Hippocampal formation (tissue), 2 donors: ENCODE measurements around the gene CD247.

Source experiments
- DNase-seq, 2 donors: peaks; one replicate each; lab custom pipeline; 2025; lab: John Stamatoyannopoulos, UW

The CD247 gene

DNA sequence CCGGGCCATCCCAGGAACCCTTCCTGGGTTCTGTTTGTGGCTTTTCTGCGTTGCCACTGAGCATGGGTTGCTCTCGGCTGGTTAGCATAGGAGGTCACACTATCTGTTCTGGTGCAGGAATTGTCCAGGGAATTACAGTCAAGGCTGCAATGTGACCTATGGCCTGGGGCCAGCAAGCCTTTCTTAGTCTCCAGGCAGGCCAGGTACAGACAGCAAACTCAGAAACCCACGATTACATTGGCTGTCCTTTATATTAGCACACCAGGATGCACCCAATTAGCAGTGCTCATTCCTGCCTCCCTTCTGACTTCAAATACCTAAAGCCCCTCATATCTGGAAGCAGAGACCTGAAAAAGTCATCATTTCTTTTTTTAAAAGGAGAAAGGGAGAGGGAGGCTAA lies 55.2 kb downstream of the CD247 start:
- no peak for DNase-seq

DNA sequence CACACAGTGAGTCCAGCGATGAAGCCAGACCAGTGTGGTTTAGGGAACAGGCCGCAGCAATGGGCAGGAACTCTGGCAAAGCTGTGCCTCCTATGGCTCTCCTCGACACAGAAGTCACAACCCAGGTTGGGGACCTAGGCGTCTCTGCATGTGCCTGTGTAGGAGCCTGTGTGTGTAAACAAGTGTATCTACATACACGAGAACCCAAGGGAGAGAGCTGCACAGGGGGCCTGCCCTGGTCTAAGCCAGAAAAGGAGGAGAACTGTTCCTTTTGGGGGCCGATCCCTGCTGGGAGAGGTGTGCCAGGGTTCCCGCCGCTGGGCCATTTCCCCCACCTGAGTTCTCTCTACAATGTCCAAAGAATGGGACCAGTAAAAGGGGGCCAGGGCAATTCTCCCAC lies 56.0 kb downstream of the CD247 start:
- DNase-seq, result no peak

DNA sequence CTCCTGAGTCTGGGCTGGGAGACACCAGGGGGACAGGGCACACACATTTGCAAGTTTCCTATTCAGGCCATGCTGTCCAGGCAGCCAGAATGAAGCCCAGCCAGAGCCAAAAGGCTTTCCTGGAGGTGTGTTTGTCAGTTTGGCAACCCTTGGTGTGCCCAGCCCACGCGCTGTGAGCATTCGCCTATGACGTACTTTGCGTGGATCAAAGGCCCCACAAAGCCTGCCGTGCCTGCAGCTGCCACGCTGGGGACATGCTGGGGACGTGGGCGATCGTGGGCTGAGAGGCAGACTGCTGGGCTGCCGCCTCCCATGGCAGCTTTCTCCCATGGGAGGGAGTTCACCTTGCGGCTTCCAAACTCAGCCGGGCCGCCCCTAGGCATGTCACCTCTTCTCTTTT lies 57.5 kb downstream of the CD247 start:
- peak; percentile 6 to 11 for DNase-seq

DNA sequence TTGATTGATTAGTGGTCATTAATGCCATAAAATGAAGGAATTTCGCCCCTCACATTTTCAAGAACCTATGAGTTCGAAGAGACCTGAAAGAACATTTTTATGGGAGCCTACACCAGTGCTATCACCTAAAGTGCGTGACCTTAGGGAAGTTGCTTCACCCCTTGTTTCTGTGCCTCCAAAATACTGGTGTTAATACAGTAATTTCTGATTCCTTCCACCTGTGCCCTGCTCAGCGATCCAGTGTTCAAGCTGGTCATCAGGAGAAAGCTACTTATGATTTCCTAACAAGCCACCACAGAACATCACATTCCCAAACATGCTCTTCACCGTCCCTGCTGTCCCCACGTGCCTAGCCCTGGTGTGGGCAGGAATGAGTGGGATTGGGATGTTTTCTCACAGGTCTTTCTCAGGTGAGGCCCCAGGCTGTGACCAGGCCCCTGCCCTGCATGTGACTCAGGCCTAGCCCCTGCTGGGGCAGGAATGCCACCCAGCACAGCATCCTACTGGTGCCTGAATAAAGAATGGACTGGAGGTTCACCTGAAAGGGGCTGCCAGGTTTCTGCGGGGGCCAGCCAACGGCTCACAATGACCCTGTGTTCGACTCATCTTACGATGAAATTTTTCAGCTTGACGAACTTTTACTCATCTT lies 60.3 kb downstream of the CD247 start:
- no peak for DNase-seq

DNA sequence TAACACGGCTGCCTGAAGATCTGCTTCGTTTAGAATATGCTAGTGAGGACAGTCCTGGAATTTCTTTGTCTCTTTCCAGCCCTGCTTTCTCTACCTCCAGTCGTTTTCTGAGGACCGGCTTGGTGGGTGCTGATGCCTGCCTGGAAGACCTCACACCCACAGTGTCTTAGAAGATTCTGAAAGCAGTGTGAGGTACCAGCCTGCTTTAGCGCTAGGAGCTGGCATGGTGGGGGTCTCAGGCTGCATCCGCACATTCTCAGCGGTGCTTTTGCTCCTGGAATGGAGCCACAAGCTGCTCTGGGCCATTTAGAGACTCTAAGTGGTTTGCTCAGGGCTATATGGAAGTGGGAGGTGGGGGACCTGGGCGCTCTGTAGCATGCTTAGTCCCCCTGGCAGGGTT lies 61.4 kb downstream of the CD247 start:
- no peak for DNase-seq

DNA sequence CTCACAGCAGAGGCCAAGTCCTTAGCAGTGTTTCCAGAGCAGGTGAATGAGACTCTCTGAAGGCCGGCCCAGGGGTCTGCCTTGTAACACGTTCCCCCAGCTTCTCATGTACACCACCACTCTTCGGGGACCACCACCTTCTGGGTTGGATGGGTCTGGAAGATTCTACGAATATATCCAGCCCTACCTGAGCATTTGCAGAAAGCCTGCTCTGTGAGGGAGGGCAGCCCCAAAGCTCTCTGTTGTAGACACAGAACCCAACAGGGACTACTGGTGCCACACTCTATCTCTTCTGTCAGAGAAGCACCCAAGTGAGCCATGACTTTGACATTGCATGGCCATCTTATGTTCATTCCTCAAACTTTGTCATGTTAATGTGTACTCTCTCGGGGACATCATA lies 61.8 kb downstream of the CD247 start:
- no peak for DNase-seq

DNA sequence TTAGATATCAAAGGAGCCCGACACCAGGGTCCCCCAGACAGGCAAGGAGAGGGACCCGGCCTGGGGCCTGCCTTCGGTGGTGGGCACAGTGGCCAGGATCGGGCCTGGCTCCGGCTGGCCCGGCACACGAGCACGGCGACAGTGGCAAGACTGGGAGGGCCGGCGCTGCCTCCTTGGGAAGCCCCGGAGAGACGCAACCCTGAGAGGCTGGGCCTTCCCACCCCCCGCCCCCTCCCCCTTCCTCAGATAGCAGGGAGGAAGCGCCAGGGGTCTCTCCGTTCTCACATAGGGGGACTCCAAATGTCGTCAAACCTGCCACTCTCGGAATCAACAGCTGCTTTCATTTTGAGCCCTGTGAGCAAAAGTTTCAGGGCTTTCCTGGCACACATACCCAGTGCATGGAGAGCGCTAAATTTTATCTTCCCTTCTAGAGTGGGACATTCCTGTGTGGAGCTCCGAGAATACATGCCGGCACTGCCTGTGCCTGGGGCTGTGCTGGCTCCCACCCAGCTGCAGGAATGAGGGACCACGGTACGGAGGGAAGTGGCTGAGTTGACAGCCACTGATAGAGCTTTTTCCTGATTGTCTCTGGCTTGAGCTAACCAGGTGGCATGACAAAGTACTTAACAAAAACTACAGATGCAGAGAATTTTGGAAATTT lies 62.4 kb downstream of the CD247 start:
- DNase-seq, result peak; percentile 15 to 55

DNA sequence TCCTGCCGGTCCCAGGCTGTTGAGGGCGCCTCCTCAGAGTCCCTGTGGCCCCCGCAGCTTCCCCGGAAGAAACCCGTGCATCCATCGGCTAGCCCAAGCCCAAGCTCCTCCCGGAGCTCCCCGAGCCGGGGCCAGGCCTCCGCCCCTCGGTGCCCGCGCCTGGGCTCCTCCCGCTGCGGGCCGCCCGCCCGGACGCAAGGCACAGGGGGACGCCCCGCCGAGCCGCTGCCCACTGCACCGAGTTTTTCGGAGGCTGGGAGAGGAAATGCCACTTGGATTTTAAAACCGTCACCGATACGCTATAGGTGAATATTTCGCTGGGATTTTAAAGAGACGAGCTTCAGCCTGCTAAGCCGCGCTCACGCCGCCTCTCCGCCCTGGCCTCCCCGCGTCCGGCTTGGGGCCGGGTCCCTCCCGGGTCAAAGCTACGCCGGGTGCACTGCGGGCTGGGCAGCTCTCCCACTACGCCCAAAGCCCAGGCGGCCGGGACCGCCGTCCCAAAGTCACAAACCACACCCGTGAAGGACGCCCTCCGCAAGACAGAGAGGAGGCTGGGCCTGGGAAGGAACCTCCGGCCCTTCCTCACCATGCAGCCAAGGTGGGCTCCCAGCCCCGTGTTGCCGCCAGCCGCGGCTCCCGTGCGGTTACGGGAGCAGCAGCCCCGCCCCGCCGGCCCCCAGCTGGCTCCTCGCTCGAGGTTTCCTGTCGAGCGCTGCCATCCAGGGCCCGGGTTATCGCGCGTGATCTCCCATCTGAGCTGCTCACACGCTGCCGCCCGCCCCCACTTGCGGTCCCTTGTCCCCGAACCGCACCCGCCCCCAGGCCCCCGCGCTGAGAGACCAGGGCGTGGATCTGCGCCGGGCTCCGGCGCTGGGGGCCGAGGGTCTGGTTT lies 63.2 kb downstream of the CD247 start:
- peak; percentile 49 to 55 for DNase-seq

DNA sequence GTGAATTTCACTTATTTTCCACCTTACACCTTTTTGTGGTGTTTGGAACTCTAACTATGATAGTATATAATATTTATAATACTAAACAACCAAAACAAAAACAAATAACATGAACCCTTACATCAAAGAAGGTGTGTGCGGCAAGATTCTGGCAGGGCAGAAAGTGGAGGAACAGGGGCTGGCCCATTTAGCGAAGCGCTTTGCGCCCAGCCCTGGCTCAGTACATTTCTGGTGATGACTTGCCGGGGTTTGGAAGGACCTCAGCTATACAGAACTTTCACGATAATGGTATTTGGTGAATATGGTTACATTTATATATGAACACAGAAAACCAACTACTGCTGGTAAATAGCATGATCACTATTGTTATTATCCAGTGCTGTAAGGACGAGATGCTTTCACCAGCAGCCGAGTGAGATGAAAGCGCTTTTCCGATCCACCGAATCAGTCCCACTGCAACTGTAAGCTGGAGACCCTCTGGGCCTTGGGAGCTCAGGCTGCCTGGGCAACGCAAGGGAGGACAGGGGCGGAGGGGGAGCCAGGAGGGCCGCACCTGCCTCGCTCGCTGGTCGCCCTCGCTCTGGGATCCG lies 63.9 kb downstream of the CD247 start:
- DNase-seq, result no peak

DNA sequence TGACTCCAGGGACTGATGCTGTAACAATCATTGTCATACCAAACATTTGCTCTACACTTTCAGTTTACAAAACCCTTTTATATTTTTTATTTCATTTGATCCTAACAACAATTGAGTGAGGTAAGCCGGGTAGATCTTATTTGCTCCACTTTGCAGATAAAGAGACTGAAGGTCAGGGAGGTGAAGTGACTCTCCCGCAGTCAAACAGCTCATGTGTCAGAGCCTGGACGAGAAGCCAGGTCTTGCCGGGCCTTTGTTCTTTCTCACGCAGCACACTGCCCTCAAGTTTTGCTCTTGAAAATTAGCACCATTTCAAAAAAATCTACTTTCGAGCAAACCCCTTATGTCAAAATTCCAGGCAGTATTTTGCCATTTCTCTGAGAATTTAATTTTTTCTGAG lies 65.2 kb downstream of the CD247 start:
- DNase-seq, result no peak

DNA sequence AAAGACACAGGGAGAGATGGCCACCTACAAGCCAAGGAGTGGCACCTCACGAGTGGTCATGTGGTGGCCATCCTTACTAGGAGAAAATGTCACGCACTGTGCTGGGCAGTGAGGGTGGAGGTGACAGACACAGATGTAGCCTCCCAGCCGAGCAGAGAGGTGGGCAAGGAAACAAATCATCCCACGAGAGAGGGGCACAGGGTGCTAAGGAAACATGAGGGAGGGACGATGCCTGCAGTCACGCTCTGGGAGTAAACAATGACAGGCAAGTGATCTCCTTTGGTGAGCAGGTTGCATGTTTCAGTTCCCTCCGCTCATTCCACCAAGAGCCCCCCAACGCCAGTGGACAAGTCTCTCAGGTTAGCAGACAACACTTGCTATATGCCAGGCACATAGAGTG lies 65.8 kb downstream of the CD247 start:
- DNase-seq, result no peak

DNA sequence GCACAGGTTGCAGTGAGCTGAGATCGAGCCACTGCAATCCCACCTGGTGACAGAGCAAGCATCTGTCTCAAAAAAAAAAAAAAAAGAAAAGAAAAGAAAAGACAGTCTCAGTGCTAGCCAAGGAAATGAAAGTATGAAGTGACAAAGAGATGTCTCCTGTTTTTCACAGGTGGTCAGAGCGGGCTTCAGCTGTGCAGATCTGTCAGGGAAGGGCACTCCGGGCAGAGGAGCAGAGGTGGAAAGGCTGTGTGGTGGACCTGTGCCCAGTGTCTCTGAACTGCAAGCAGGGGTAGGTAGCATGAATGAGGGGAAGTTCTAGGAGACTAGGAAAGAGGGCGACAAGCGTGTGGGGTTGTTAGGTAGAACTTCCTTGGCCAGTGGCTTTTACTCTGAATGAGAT lies 67.5 kb downstream of the CD247 start:
- no peak for DNase-seq

DNA sequence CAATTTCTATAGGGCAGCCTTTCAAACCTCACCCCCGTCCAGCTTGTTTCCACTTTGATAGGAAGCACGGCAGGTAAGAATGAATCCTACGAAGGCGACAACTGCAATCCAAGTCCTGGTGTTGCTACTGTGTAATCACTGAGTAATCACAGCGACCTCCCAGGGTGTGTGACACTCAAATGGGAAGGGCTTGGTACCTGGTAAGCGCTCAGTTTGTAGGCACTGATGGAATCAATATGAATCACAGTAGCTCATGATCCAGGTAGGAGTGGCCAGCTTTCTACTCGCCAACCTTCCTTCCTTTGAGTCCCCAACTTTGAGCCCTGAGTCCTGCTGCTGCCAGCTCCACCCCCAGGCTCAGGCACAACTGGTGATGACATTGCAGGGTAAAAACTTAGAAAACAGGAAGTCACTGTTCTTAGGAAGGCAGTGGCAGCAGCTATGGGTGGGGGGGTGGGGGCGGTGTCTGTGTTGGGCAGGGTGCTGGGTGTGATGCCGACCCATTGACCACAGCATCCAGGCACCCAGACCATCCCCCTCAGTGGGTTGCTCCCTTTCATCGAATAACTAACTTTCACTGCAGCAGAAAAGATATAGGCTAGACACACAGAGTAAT lies 70.7 kb downstream of the CD247 start:
- no peak for DNase-seq

DNA sequence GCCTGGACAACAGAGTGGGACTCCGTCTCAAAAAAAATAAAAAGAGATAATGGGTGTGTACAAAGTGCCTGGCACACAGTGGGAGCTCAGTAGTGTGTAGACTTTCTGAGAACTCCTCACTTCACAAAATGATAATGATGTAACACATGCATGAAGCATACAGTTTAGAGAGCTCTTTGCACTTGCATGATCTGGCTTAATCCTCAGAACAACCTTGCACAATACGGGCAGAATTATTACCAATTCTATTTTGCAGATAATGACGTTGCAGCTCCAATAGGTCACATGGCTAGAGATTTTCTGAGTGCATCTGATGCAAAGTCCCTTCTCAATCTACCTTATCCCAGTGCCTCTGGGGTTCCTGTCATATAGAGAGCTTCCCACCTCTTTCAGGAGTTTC lies 71.4 kb downstream of the CD247 start:
- no peak for DNase-seq

DNA sequence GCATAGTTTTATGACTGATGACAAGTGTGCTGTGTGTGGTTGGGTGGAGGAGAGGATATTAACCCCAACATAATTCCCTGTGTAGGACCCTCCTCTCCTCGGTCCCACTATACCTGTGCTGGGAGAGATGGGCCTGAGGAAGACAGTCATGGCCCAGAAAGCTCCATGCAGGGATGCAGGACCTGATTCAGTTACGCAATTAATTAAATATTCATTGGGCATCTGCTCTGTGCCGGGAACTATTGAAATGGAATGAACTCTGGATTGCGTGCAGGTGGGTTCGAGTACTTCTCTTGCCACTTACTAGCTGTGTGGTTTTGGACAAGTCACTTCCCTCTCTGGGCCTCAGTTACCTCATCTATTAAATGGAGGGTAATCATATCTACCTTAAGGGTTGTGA lies 74.6 kb downstream of the CD247 start:
- no peak for DNase-seq

DNA sequence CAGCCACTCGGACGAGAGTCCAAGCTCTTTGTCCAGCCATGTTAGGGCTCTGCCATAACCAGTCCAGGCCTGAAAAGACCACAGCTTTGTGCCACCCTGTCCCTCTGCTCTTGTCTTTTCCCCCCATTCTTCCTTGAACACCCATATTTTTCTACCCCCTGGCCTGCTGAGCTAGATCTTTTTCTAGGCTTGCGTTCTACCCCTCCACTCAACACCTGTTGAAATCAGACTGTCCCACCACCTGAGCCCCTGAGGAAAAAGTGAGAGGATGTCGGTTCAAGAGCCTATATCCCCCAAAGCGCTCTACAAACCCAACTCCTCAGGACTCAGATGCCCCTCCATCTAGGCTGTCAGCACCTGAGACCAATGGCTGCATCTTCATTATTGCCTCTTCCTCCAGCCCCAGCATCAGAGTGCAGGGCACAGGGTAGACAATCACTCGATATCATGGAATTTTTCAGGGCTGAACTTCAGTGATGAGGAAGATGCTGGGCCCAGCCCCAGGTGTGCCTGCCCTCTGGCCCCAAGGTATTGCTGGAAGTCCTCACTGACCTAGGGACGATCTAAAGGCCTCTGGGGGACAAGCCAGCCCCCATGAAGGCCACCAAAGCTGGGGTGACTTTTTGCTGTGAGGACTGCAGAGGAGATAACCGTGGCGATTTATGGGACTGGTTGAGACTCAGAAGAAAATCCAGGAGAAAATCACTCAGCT lies 75.3 kb downstream of the CD247 start:
- DNase-seq, result no peak

DNA sequence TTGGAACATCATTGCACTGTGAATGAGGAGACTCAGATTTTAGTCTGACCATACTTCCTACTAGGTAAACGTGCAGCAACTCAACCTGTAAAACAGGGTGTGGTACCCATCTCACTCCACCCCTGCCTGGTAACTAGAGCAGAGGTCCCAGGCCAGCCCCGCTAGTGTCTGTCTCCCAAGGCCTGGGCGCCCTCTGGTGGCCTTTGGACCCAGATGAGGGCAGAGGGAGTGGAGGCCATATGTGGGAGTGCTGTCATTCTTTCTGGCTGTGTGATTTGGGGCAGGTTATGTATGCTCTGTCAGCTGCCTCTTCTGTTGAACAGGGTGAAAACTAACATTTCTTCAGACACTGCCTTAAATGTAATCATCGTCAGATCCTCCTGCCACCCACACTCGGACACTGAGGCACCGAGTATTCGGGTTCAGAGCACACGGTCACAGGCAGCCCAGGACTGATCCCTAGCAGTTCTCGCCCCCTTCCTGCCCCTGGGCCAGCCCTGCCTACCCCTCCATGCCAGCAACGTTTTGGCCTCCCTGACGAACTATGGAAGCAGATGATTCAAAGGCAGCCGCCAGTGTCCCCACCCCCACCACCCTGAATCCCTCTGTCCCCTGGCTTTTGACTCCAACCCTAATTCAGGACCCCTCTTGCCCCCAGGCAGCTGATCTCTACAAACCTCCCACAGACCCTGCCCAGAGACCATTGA lies 76.0 kb downstream of the CD247 start:
- peak; percentile 47 to 72 for DNase-seq

DNA sequence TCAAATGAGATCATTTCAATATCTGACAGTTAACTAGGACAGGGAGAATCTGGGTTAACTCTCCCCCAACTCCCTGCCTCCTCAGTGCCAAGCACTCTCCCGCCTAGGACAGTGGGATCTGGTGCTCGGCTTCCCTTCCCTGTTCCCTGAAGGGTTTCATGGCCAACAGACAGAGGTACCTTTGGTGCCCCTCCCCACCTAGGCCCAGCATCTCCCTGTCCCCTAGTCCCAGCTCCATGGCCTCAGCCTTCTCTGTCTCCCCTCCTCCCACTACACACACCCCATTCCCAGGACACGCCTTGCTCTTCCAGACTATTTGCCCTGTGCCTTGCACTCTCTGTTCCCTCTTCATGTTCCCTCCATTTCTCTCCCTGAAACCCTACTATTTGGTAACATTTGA lies 77.1 kb downstream of the CD247 start:
- DNase-seq, result no peak

DNA sequence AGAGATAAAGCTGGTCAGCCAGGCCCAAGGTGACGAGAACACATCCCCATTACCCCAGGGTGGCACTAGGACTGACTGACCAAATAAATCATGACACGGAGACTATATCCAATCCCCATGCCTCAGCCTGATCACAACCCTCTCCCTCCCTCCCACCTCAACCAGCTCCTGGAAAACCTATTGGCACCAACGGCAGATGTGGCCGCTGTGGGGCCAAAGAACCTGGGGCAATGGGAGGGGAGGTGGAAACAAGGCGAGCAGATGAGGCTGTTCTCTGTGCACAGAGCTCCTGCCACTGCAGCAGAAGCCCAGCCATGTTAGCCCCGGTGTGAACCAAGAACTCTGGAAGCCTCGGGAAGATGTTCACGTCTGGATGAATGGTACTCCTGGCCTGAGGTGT lies 77.6 kb downstream of the CD247 start:
- no peak for DNase-seq

DNA sequence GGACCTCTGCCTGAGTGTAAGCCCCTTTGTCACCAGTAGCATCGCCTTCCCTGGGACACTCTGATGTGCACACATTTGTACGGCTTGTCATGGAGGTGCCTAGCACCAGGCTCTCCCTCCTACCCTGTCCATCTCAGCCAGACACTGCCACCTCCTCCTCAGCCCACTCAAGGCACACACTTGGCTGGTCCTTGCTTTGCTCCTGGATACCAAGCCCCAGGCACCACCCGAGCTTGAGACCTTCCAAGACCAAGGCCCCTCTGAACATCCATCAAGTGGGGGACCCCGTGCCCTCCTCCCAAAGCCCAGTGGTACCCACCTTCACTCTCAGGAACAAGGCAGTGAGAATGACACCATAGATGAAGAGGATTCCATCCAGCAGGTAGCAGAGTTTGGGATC lies 78.0 kb downstream of the CD247 start:
- DNase-seq, result no peak
